ENCODE measurements around the gene GPR157. TPM values are rescaled to one million over a fixed set of nuclear protein-coding genes. Genes with fewer than 3 reads are reported as not detected.

Gene GPR157
- total RNA-seq, 2 experiments from 2014 or later = 1.4 to 5.4 TPM

- no peak for DNase-seq (ENCODE audit: low spot score)
- Histone ChIP-seq H3K4me2 (ENCODE audit: low read length) (no peak overlapping the region), H3K9me3 (ENCODE audit: low read length) (no peaks in the 10 kb centered on the region), H4K20me1 (ENCODE audit: insufficient read depth, low read length) (no peaks in the 10 kb centered on the region), H3K9me2 (ENCODE audit: insufficient read depth, low read length) (no peaks in the 10 kb centered on the region), H2AFZ (ENCODE audit: low read length) (no peak overlapping the region), H3K4me1 (ENCODE audit: insufficient read depth, low read length, poor library complexity, severe bottlenecking) (no peaks in the 10 kb centered on the region), H3K79me2 (ENCODE audit: insufficient read depth, low read depth, low read length) (no peaks in the 10 kb centered on the region), H3K27ac (ENCODE audit: low read depth, low read length, poor library complexity, severe bottlenecking) (no peak overlapping the region), H3K4me3 (ENCODE audit: low read depth, low read length, poor library complexity, severe bottlenecking) (no peak overlapping the region), H3K36me3 (ENCODE audit: insufficient read depth, low read length) (no peaks in the 10 kb centered on the region)
- intact Hi-C loops (cut with micrococcal nuclease; ENCODE audit: unreplicated experiment) = no loop called here
- TF ChIP-seq EZH2phosphoT487 (IDR thresholded peaks at IDR 0.05; ENCODE audit: borderline replicate concordance, low read depth, low read length) = no peak
- no peak for TF ChIP-seq CTCF (conservative IDR thresholded peaks at IDR 0.05; ENCODE audit: low read length)
- ChIA-PET CTCF (ENCODE audit: unreplicated experiment) (no interaction called here), POLR2A (no interaction called here)
- no TSS peak for BruUV-seq (replicated peaks)
These were observed 24.2 kb upstream of the GPR157 start for GRCh38 chr1:9153152-9153551.

GRCh38 chr1:9152535-9152934, 23.6 kb upstream of the GPR157 start:
- Histone ChIP-seq H3K9me3 (ENCODE audit: low read length) (no peaks in the 10 kb centered on the region), H3K4me3 (ENCODE audit: low read depth, low read length, poor library complexity, severe bottlenecking) (no peak overlapping the region), H2AFZ (ENCODE audit: low read length) (no peak overlapping the region), H3K9me2 (ENCODE audit: insufficient read depth, low read length) (no peaks in the 10 kb centered on the region), H3K27ac (ENCODE audit: low read depth, low read length, poor library complexity, severe bottlenecking) (no peak overlapping the region), H4K20me1 (ENCODE audit: insufficient read depth, low read length) (no peaks in the 10 kb centered on the region), H3K4me2 (ENCODE audit: low read length) (no peak overlapping the region), H3K79me2 (ENCODE audit: insufficient read depth, low read depth, low read length) (no peaks in the 10 kb centered on the region), H3K4me1 (ENCODE audit: insufficient read depth, low read length, poor library complexity, severe bottlenecking) (no peaks in the 10 kb centered on the region), H3K36me3 (ENCODE audit: insufficient read depth, low read length) (no peaks in the 10 kb centered on the region)
- intact Hi-C loops (cut with micrococcal nuclease; ENCODE audit: unreplicated experiment) = no loop called here
- BruUV-seq (replicated peaks) = no TSS peak
- DNase-seq (ENCODE audit: low spot score) = no peak
- no peak for TF ChIP-seq CTCF (conservative IDR thresholded peaks at IDR 0.05; ENCODE audit: low read length)
- TF ChIP-seq EZH2phosphoT487 (IDR thresholded peaks at IDR 0.05; ENCODE audit: borderline replicate concordance, low read depth, low read length) = no peak
- ChIA-PET CTCF (ENCODE audit: unreplicated experiment) (no interaction called here), POLR2A (interaction anchor here (1.1 kb wide), 1 partner anchor 21 kb away, joined by 3 read pairs; no protein-coding TSS in a partner anchor)

- DNase-seq (ENCODE audit: low spot score) = no peak
- POLR2A ChIA-PET = interaction anchor here (1.1 kb wide), 1 partner anchor 20 kb away, joined by 3 read pairs; no protein-coding TSS in a partner anchor
- Histone ChIP-seq H3K4me2 (ENCODE audit: low read length) (no peak overlapping the region), H3K27ac (ENCODE audit: low read depth, low read length, poor library complexity, severe bottlenecking) (no peak overlapping the region), H3K4me1 (ENCODE audit: insufficient read depth, low read length, poor library complexity, severe bottlenecking) (no peaks in the 10 kb centered on the region), H3K4me3 (ENCODE audit: low read depth, low read length, poor library complexity, severe bottlenecking) (no peak overlapping the region), H3K79me2 (ENCODE audit: insufficient read depth, low read depth, low read length) (no peaks in the 10 kb centered on the region), H3K9me2 (ENCODE audit: insufficient read depth, low read length) (no peaks in the 10 kb centered on the region), H4K20me1 (ENCODE audit: insufficient read depth, low read length) (no peaks in the 10 kb centered on the region), H2AFZ (ENCODE audit: low read length) (no peak overlapping the region), H3K9me3 (ENCODE audit: low read length) (no peaks in the 10 kb centered on the region), H3K36me3 (ENCODE audit: insufficient read depth, low read length) (no peaks in the 10 kb centered on the region)
- no TSS peak for BruUV-seq (replicated peaks)
- intact Hi-C loops (cut with micrococcal nuclease; ENCODE audit: unreplicated experiment) = no loop called here
- CTCF ChIA-PET (ENCODE audit: unreplicated experiment) = no interaction called here
- TF ChIP-seq EZH2phosphoT487 (IDR thresholded peaks at IDR 0.05; ENCODE audit: borderline replicate concordance, low read depth, low read length) (no peak), CTCF (conservative IDR thresholded peaks at IDR 0.05; ENCODE audit: low read length) (no peak)
These were observed 22.5 kb upstream of the GPR157 start for GRCh38 chr1:9151328-9151860.
